A673 (cell line): ENCODE results near the gene C1orf159.

Experiments used
- CTCF ChIP-seq: fragments of 300-800, 200-600 bp; sonication (generic); conservative IDR thresholded peaks from 2 replicates; pipeline ENCODE4 v1.5.1; 2017; ENCODE audit warnings: low read depth, mild to moderate bottlenecking, antibody characterized with exemption, low read length, moderate library complexity, mixed read lengths
- EZH2 ChIP-seq: fragments of 200-600 bp; sonication (generic); IDR thresholded peaks from 2 replicates; pipeline ENCODE4 v1.6.1; 2017; ENCODE audit warnings: borderline replicate concordance, low read depth, mild to moderate bottlenecking, mixed read lengths, antibody characterized with exemption, low read length; ENCODE audit not compliant: poor library complexity, severe bottlenecking

GRCh38 chr1:1089731-1090423 lies 26.0 kb downstream of the C1orf159 start:
- TF ChIP-seq CTCF = no peak
- no peak for TF ChIP-seq EZH2
